GM18505 (cell line): Measurements from ENCODE around the gene BRI3.

Experiments used
- ATAC-seq: cut with Tn5 transposase; IDR thresholded peaks from one replicate; pipeline ENCODE4 v1.9.1; 2021; ENCODE audit not compliant: unreplicated experiment
- POLR2A ChIP-seq: IDR thresholded peaks from 4 replicates; pipeline ENCODE4 v1.6.1; 2011; ENCODE audit warnings: borderline replicate concordance; ENCODE audit not compliant: insufficient read depth, insufficient read length; ENCODE audit errors: extremely low read depth

BRI3 gene

GRCh38 chr7:98285157-98286092, 3.9 kb downstream of the BRI3 start:
- no peak for ATAC-seq

DNA sequence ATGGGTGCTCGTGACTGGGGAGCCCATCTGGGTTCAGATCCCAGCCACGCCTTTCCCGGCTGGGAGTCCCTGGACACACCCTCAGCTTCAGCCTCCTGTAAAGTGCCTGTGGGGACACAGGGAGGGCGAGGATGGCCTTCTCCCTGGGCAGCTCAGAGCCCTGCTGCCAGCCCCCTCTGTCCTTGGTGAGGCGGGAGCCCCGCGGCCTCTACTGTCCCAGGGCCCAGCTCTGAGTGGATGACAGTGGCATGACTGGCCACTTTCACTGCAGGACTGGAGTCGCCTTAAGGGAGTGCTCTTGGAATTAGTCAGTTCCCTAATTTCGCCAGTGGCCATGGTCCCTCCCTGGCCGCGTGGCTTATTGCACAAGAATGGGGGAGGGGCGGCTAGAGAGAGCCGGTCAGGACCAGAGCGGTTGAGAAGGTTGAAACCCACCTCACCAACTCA, 4.6 kb downstream of the BRI3 start:
- ATAC-seq: no peak
- no peak for TF ChIP-seq POLR2A

More at GRCh38 chr7:98285157-98286092, 3.9 kb downstream of the BRI3 start:
- TF ChIP-seq POLR2A: no peak

DNA sequence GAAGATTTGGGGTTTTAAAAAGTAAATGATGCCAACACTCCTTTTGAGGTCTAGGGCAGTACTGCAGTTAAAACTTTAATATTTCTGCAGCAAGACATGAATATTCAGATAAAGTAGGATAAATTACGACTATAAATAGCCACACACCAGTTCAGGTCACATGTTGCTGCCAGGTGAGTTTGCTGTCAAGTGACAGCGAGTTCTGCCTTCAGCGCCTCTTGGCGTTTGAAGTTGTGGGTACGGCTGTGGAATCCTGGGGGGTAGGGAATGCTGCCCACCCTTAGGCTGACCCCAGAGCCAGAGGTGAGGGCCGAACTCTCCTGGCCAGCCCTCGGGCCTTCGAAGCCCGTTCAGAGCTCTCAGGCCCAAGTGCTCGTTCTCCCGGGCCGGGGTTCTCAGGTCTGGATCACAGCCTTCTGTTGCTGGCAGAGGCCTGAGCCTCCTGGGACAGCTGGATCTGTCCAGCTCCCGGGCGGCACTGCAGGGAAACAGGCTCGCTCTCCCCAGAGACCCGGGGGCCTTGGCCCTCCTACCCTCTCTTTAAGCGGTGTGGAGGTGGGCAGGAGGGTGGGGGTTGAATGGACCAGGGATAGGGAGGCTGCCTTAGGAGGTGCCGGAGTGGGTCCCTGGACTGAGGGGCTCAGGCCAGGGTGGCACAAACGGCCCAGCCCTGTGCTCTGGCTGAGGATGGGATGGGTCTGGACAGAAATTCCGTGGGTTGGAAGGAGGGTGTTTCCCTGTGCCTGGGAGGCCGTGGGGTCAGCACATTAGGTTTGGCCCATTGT, 5.4 kb downstream of the BRI3 start:
- TF ChIP-seq POLR2A: no peak
- ATAC-seq: no peak

DNA sequence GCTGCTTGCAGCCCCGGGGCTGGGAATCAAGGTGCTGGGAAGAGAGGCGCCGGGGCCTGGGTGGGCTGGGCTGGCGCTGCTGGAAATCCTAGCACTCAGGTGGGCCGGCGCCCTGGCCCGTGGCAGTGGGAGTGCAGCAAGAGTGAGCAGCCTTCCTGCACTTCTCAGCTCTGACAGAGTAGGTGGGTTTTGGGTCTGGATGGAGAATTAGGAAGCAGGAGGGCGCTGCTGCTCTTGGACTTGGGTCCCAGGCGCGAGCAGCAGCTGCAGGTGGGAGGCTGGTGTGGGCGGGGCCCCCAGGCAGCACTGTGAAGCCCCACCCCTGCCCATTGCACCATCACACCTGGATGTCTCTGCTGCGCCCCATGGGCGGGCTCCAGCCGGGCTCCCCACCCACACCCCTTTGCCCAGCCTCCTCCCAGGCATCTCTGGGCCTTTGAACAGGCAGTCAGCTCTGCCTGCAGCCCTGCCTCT, 6.0 kb downstream of the BRI3 start:
- TF ChIP-seq POLR2A: no peak
- ATAC-seq: no peak

- no peak for ATAC-seq
- no peak for TF ChIP-seq POLR2A
Observed at GRCh38 chr7:98288064-98288823, 6.8 kb downstream of the BRI3 start.

GRCh38 chr7:98289333-98289875, 7.9 kb downstream of the BRI3 start:
- no peak for ATAC-seq
- no peak for TF ChIP-seq POLR2A

GRCh38 chr7:98291717-98292116, 10.2 kb downstream of the BRI3 start:
- no peak for ATAC-seq

DNA sequence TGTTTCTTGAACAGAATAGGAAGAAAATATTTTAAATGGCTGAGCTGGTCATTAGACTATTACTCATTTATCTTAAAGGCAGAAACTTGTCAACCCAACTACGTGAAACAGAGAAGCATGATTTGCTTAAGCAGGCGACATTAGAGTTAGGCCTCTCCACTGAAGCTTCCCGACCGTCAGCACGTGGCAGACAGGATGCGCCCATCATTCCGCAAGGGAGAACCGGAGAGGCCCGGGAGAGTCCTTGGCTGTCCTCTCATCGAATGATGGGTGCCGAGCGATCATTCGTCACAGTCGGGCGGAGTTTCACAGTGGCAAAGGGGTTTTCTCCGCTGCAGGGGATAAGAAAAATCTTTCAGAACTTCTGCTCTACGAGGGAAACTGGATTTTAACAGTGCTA, 11.8 kb downstream of the BRI3 start:
- no peak for TF ChIP-seq POLR2A
- ATAC-seq: no peak

More at GRCh38 chr7:98291717-98292116, 10.2 kb downstream of the BRI3 start:
- no peak for TF ChIP-seq POLR2A

GRCh38 chr7:98293746-98294145, 12.3 kb downstream of the BRI3 start:
- no peak for TF ChIP-seq POLR2A
- ATAC-seq: no peak

DNA sequence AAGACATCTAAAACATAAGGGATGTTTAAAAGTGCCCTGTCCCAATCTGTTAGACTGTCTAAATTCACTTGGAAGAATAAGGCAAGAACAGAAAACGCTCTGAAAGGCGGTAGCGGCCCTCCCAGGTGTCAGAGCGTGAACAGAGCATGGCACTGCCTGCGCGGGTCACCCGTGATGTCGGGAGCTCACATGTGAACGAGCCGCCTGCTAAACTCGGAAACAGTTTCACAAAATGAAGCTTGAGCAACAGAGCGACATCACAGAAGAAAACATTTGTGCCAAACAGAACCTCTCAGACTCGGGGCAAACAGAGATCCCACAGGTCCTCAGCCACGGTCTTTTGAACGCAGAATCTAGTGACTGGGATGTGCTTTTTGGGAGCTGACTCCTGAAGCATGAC, 12.8 kb downstream of the BRI3 start:
- no peak for ATAC-seq
- no peak for TF ChIP-seq POLR2A

GRCh38 chr7:98294798-98295382, 13.4 kb downstream of the BRI3 start:
- no peak for TF ChIP-seq POLR2A
- peak; percentile 59 for ATAC-seq

GRCh38 chr7:98295467-98296192, 14.1 kb downstream of the BRI3 start:
- no peak for ATAC-seq
- TF ChIP-seq POLR2A: no peak

DNA sequence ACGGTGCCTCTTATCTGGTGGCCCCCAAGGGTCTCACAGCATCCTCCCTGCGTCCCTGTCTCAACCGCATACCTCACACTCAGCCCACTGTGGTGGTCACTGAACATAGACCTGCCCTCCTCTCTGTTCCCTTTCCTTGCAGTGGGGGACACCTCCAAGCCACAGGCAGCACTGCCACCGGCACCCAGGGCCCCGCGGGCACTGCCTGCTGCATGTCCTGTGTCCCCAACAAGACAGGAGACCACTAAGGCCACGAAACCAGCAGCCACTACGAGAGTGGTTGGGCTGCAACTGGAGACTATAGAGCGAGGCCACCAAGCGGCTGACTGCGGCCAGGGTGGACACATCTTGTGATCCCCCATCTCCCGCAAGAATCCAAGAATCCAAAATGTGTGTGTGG, 15.3 kb downstream of the BRI3 start:
- TF ChIP-seq POLR2A: no peak
- ATAC-seq: no peak
